GM12878 (cell line): ENCODE measurements around the gene SCRN2. TPM values are rescaled to one million over a fixed set of nuclear protein-coding genes. Genes with fewer than 3 reads are reported as not detected.
A peak's percentile ranks its signal among the peaks of the same experiment; 100 is the strongest.

ENCODE experiments used
- BACH1 ChIP-seq: fragments of 450-650 bp; IDR thresholded peaks from 2 replicates; pipeline ENCODE4 v1.6.1; 2017; ENCODE audit warnings: mild to moderate bottlenecking, borderline replicate concordance
- CTCF ChIP-seq, 3 experiments: IDR thresholded peaks in 2 of 3; conservative IDR thresholded peaks in 1 of 3; 2 replicates each; pipeline ENCODE4 v1.5.1; 2011; ENCODE audit warnings: low read depth in 3 of 3, low read length in 3 of 3, mild to moderate bottlenecking in 3 of 3, control low read depth in 2 of 3, moderate library complexity in 2 of 3, inconsistent platforms in 1 of 3, mixed read lengths in 1 of 3; ENCODE audit not compliant: control insufficient read depth in 2 of 3, insufficient read depth in 1 of 3; ENCODE audit errors: extremely low read depth in 1 of 3
- E2F4 ChIP-seq: IDR thresholded peaks from 2 replicates; pipeline ENCODE4 v1.6.1; 2012; ENCODE audit warnings: low read depth, low read length, improper control_type of control experiment
- ELK1 ChIP-seq: IDR thresholded peaks from 2 replicates; pipeline ENCODE4 v1.6.1; 2012; ENCODE audit warnings: low read depth, low read length, improper control_type of control experiment
- ETV6 ChIP-seq, 2 experiments: fragments of 450-650 bp in 1 of 2; IDR thresholded peaks in 1 of 2; conservative IDR thresholded peaks in 1 of 2; 2 replicates each; pipeline ENCODE4 v1.6.1; 2014; ENCODE audit warnings: antibody characterized with exemption in 1 of 2, borderline replicate concordance in 1 of 2, low read depth in 1 of 2, mild to moderate bottlenecking in 1 of 2, moderate library complexity in 1 of 2
- HCFC1 ChIP-seq: fragments of 150-350 bp; IDR thresholded peaks from 2 replicates; pipeline ENCODE4 v1.6.1; 2014; ENCODE audit warnings: low read length
- LARP7 ChIP-seq: fragments of 450-650 bp; IDR thresholded peaks from 2 replicates; pipeline ENCODE4 v1.6.1; 2017; ENCODE audit warnings: mild to moderate bottlenecking
- POLR2A ChIP-seq: IDR thresholded peaks from 2 replicates; pipeline ENCODE4 v1.6.1; 2011; ENCODE audit warnings: low read depth, mild to moderate bottlenecking, low read length
- RAD51 ChIP-seq: fragments of 450-650 bp; IDR thresholded peaks from 2 replicates; pipeline ENCODE4 v1.6.1; 2016; ENCODE audit warnings: moderate library complexity, mild to moderate bottlenecking, inconsistent platforms
- RB1 ChIP-seq: fragments of 450-650 bp; formaldehyde crosslinking; IDR thresholded peaks from 2 replicates; pipeline ENCODE4 v1.6.1; 2017; ENCODE audit warnings: mild to moderate bottlenecking, borderline replicate concordance
- RBBP5 ChIP-seq: fragments of 200-600 bp; sonication (generic); conservative IDR thresholded peaks from 2 replicates; pipeline ENCODE4 v1.6.1; 2016
- SMC3 ChIP-seq: IDR thresholded peaks from 2 replicates; pipeline ENCODE4 v1.6.1; 2011; ENCODE audit warnings: low read length, improper control_type of control experiment, borderline replicate concordance
- SUPT20H ChIP-seq: IDR thresholded peaks from 2 replicates; pipeline ENCODE4 v1.6.1; 2011; ENCODE audit warnings: low read depth, mild to moderate bottlenecking, low read length, moderate library complexity, borderline replicate concordance; ENCODE audit not compliant: control insufficient read depth
- ZNF24 ChIP-seq: fragments of 450-650 bp; IDR thresholded peaks from 2 replicates; pipeline ENCODE4 v1.6.1; 2017; ENCODE audit warnings: antibody characterized with exemption, mild to moderate bottlenecking
- polyA plus RNA-seq, 11 experiments: library from polyadenylated mRNA; depleted of rRNA in 4 of 11; unstranded in 6 of 11; stranded (reverse) in 5 of 11; fragments of >200 nt; fragmentation: Nextera tagmentation in 4 of 11; fragmentation: Illumina TruSeq in 1 of 11; extraction: Ambion mirVana in 4 of 11; extraction: Trizol in 1 of 11; gene quantifications; 1 replicate in 1 of 11; 2 replicates in 10 of 11; pipeline versions ENCODE4 v1.2.1 to v1.2.3, GENCODE V29; 2011 to 2016; ENCODE audit warnings: inconsistent platforms in 2 of 11, missing spikeins in 2 of 11, low read depth in 1 of 11
- total RNA-seq, 4 experiments: library from RNA; depleted of rRNA in 3 of 4; stranded (reverse); fragments of >200 nt in 3 of 4; fragmentation: Illumina TruSeq in 1 of 4; extraction: Trizol in 1 of 4; gene quantifications; 2 replicates each; pipeline versions ENCODE4 v1.2.1 to v1.2.3, GENCODE V29; 2013 to 2021
- TF ChIP-seq, protein P1 (sequence below): fragments of 450-650 bp; IDR thresholded peaks from 2 replicates; pipeline ENCODE4 v1.6.1; 2018; ENCODE audit warnings: borderline replicate concordance, mild to moderate bottlenecking; ENCODE audit not compliant: partially characterized antibody
- TF ChIP-seq, protein P2 (sequence below): fragments of 450-650 bp; IDR thresholded peaks from 2 replicates; pipeline ENCODE4 v1.6.1; 2016; ENCODE audit warnings: mild to moderate bottlenecking

The SCRN2 gene
- total and polyA plus RNA-seq, 10 of the 15 experiments (the other 5 are each of a cell fraction or from before 2014, with no cell fraction given): 0.34 to 33.3 (median 20.1) TPM

DNA sequence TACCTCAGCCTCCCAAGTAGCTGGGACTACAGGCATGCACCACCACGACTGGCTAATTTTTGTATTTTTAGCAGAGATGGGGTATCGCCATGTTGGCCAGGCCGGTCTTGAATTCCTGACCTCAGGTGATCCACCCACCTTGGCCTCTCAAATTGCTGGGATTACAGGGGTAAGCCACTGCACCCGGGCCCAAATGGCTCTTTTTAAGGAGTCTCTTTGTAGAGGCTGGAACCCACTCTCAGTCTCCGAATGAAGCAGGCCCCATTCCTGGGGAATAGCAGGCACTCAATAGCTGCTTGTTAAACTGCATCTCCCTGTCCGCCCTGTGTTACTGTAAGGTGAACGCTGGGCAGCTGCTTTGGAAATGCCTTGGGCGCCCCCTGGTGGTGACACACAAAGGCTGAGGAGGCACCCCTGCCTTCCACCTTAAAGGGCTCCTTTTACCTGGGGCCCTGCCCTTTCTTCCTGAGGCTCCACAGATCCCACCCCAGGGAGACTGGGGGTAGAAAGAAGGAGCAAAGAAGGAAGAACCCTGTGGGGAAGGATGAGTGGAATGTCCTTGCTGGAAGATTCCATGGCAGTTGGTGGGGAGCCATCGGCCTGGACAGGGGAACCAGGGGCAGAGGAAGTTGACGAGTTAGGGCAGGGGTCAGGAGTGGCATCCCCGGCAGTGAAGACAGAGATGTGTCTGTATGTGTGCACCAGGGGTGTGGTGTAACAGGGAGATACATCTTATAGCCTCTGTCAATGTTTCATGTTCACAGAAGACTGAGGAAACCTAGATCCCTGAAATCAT, 48.9 kb upstream of the SCRN2 start (continued):
- TF ChIP-seq, protein P1, sequence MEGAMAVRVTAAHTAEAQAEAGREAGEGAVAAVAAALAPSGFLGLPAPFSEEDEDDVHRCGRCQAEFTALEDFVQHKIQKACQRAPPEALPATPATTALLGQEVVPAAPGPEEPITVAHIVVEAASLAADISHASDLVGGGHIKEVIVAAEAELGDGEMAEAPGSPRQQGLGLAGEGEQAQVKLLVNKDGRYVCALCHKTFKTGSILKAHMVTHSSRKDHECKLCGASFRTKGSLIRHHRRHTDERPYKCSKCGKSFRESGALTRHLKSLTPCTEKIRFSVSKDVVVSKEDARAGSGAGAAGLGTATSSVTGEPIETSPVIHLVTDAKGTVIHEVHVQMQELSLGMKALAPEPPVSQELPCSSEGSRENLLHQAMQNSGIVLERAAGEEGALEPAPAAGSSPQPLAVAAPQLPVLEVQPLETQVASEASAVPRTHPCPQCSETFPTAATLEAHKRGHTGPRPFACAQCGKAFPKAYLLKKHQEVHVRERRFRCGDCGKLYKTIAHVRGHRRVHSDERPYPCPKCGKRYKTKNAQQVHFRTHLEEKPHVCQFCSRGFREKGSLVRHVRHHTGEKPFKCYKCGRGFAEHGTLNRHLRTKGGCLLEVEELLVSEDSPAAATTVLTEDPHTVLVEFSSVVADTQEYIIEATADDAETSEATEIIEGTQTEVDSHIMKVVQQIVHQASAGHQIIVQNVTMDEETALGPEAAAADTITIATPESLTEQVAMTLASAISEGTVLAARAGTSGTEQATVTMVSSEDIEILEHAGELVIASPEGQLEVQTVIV: no peak
- no peak for TF ChIP-seq RAD51
- no peak for TF ChIP-seq POLR2A
- no peak for TF ChIP-seq HCFC1
- TF ChIP-seq RB1: no peak; the same call in 1 of the 2 replicates
- no peak for TF ChIP-seq RBBP5
- no peak for TF ChIP-seq ETV6 (conservative IDR thresholded peaks at IDR 0.05 in 1 of 2, IDR thresholded peaks at IDR 0.05 in 1 of 2; ENCODE audit: borderline replicate concordance in 1 of 2, low read depth in 1 of 2)
- 0 out of 2 replicates have a peak, but pooled peaks have one; percentile 22 for TF ChIP-seq ZNF24
- TF ChIP-seq ELK1: 0 out of 2 replicates have a peak, but pooled peaks have one; percentile 23
- TF ChIP-seq E2F4: 0 out of 2 replicates have a peak, but pooled peaks have one; percentile 32
- no peak for TF ChIP-seq BACH1
- 0 out of 2 replicates have a peak, but pooled peaks have one; percentile 22 for TF ChIP-seq LARP7
- TF ChIP-seq, protein P2, sequence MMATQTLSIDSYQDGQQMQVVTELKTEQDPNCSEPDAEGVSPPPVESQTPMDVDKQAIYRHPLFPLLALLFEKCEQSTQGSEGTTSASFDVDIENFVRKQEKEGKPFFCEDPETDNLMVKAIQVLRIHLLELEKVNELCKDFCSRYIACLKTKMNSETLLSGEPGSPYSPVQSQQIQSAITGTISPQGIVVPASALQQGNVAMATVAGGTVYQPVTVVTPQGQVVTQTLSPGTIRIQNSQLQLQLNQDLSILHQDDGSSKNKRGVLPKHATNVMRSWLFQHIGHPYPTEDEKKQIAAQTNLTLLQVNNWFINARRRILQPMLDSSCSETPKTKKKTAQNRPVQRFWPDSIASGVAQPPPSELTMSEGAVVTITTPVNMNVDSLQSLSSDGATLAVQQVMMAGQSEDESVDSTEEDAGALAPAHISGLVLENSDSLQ: no peak
- peak; percentile 91 to 97 (median 96) for TF ChIP-seq CTCF (IDR thresholded peaks at IDR 0.05 in 2 of 3, conservative IDR thresholded peaks at IDR 0.05 in 1 of 3; ENCODE audit: control insufficient read depth in 2 of 3, extremely low read depth in 1 of 3, insufficient read depth in 1 of 3, low read depth in 3 of 3, low read length in 3 of 3)
- TF ChIP-seq SMC3: peak; percentile 98
- no peak for TF ChIP-seq SUPT20H
